CMK (cell line): ENCODE results near the gene BMF.
A peak's percentile ranks its signal among the peaks of the same experiment; 100 is the strongest.

Experiments
- DNase-seq: peaks from one replicate; pipeline ENCODE4 v3.0.0-alpha.2; 2010; ENCODE audit warnings: low read depth

Gene BMF

GRCh38 chr15:40048211-40048792 lies 60.4 kb downstream of the BMF start:
- DNase-seq = no peak

- DNase-seq = no peak
These were observed 61.1 kb downstream of the BMF start for GRCh38 chr15:40047415-40048210.

GRCh38 chr15:40046721-40047414 lies 61.8 kb downstream of the BMF start:
- DNase-seq = no peak

- no peak for DNase-seq
These were observed 63.0 kb downstream of the BMF start for GRCh38 chr15:40045572-40046217.

- DNase-seq = peak; percentile 52
These were observed 63.7 kb downstream of the BMF start for GRCh38 chr15:40044717-40045571.

- DNase-seq = no peak
These were observed 64.6 kb downstream of the BMF start for GRCh38 chr15:40043927-40044716.

- no peak for DNase-seq
These were observed 65.8 kb downstream of the BMF start for GRCh38 chr15:40042791-40043320.

GRCh38 chr15:40040770-40041169 lies 67.9 kb downstream of the BMF start:
- DNase-seq = no peak

GRCh38 chr15:40040293-40040635 lies 68.4 kb downstream of the BMF start:
- DNase-seq = no peak

- peak; percentile 79 for DNase-seq
These were observed 69.8 kb downstream of the BMF start, which contains the start of gene SRP14 for GRCh38 chr15:40038638-40039543. TSS of gene SRP14 (minus strand) at chr15:40039181. CDS start at chr15:40039116, 65 bp downstream.

- no peak for DNase-seq
These were observed 70.4 kb downstream of the BMF start for GRCh38 chr15:40038275-40038637.
